Measurements from ENCODE around the gene QRFP. TPM values are rescaled to one million over a fixed set of nuclear protein-coding genes. Genes with fewer than 3 reads are reported as not detected.

Gene QRFP
- total RNA-seq, 4 donors from 2014 or later: not detected

GRCh38 chr9:130900701-130901497, 4.3 kb upstream of the QRFP start:
- intact Hi-C loops (cut with DNase I; ENCODE audit: low total_unique reads): no loop called here
- TF ChIP-seq POLR2A (IDR thresholded peaks at IDR 0.05) (no peak), CTCF (IDR thresholded peaks at IDR 0.05) (no peak)
- no peak for DNase-seq (ENCODE audit: low spot score in 2 of 2)
- no peak overlapping the region for H3K4me3 ChIP-seq (ENCODE audit: low read depth, poor library complexity, severe bottlenecking)
- 66 to 71% methylated on average over 17 of the region's 17 CpGs for WGBS, 2 donors

- DNase-seq (ENCODE audit: low spot score in 2 of 2): no peak
- WGBS, 2 donors: 58 to 63% methylated on average over 25 of the region's 25 CpGs
- intact Hi-C loops (cut with DNase I; ENCODE audit: low total_unique reads): no loop called here
- TF ChIP-seq POLR2A (IDR thresholded peaks at IDR 0.05): no peak
- no peak for TF ChIP-seq CTCF (IDR thresholded peaks at IDR 0.05)
- H3K4me3 ChIP-seq (ENCODE audit: low read depth, poor library complexity, severe bottlenecking): no peak overlapping the region
These were observed 2.6 kb upstream of the QRFP start for GRCh38 chr9:130899051-130899748.

- intact Hi-C loops (cut with DNase I; ENCODE audit: low total_unique reads): no loop called here
- no peak overlapping the region for H3K4me3 ChIP-seq (ENCODE audit: low read depth, poor library complexity, severe bottlenecking)
- DNase-seq (ENCODE audit: low spot score in 2 of 2): no peak
- no peak for TF ChIP-seq CTCF (IDR thresholded peaks at IDR 0.05)
- TF ChIP-seq POLR2A (IDR thresholded peaks at IDR 0.05): no peak
- 27 to 28% methylated on average over 4 of the region's 4 CpGs for WGBS, 2 donors
These were observed 1.9 kb upstream of the QRFP start for GRCh38 chr9:130898552-130898852.

- DNase-seq (ENCODE audit: low spot score in 2 of 2): no peak
- H3K4me3 ChIP-seq (ENCODE audit: low read depth, poor library complexity, severe bottlenecking): no peak overlapping the region
- intact Hi-C loops (cut with DNase I; ENCODE audit: low total_unique reads): no loop called here
- 32 to 42% methylated on average over 8 to 25 of the region's 29 CpGs for WGBS, 2 donors
- TF ChIP-seq CTCF (IDR thresholded peaks at IDR 0.05) (no peak), POLR2A (IDR thresholded peaks at IDR 0.05) (no peak)
These were observed 1.4 kb upstream of the QRFP start for GRCh38 chr9:130897848-130898551.

- intact Hi-C loops (cut with DNase I; ENCODE audit: low total_unique reads): no loop called here
- no peak overlapping the region for H3K4me3 ChIP-seq (ENCODE audit: low read depth, poor library complexity, severe bottlenecking)
- no peak for TF ChIP-seq CTCF (IDR thresholded peaks at IDR 0.05)
- TF ChIP-seq POLR2A (IDR thresholded peaks at IDR 0.05): no peak
- no peak for DNase-seq (ENCODE audit: low spot score in 2 of 2)
- WGBS, 2 donors: 53 to 64% methylated on average over 15 to 16 of the region's 16 CpGs
These were observed 616 bp upstream of the QRFP start for GRCh38 chr9:130897105-130897751.
